Caco-2 (cell line): ENCODE measurements around the gene SLC38A8. TPM values are rescaled to one million over a fixed set of nuclear protein-coding genes. Genes with fewer than 3 reads are reported as not detected.

Experiments used
- BruUV-seq: library from RNA; stranded (reverse); fragments of 400-500 nt; replicated peaks from 2 replicates; lab custom pipeline; 2021; lab: Mats Ljungman, UMichigan
- CTCF ChIA-PET: fragments of 300-600 bp; sonication (Branson Sonifier 250); formaldehyde crosslinking; loops from one replicate; lab custom pipeline; 2022; ENCODE audit warnings: antibody characterized with exemption; lab: Charles Lee
- POLR2A ChIA-PET: fragments of 300-600 bp; sonication (Branson Sonifier 250); formaldehyde crosslinking; loops from one replicate; lab custom pipeline; 2022; ENCODE audit warnings: antibody characterized with exemption; lab: Charles Lee
- DNase-seq, 2 experiments: peaks; one replicate each; pipeline versions ENCODE4 v3.0.0 to v3.0.0-alpha.2; 2020 to 2022
- H3K27me3 ChIP-seq: replicated peaks from 2 replicates; pipeline ENCODE4 v1.6.0; 2011; ENCODE audit warnings: low read length; ENCODE audit not compliant: control insufficient read depth, insufficient read depth
- H3K36me3 ChIP-seq: 2 replicates; pipeline ENCODE4 v1.5.1; 2011; ENCODE audit warnings: low read length; ENCODE audit not compliant: control insufficient read depth, insufficient read depth
- H3K4me1 ChIP-seq: fragments of 250-450 bp; sonication (Bioruptor Pico); 2 replicates; pipeline ENCODE4 v1.5.1; 2020; ENCODE audit warnings: mild to moderate bottlenecking
- H3K4me3 ChIP-seq: 2 replicates; pipeline ENCODE4 v1.5.1; 2011; ENCODE audit warnings: low read depth, mild to moderate bottlenecking, control low read depth, low read length
- H3K9me3 ChIP-seq: fragments of 250-450 bp; sonication (Bioruptor Pico); 2 replicates; pipeline ENCODE4 v1.5.1; 2020; ENCODE audit warnings: mild to moderate bottlenecking, moderate library complexity
- H3K27ac Mint-ChIP-seq: one replicate; pipeline ENCODE4 v1.8.0; 2022; ENCODE audit warnings: mixed read lengths; ENCODE audit not compliant: unreplicated experiment
- H3K27me3 Mint-ChIP-seq: one replicate; pipeline ENCODE4 v1.8.0; 2022; ENCODE audit warnings: mixed read lengths; ENCODE audit not compliant: insufficient read depth, unreplicated experiment
- H3K36me3 Mint-ChIP-seq: one replicate; pipeline ENCODE4 v1.8.0; 2022; ENCODE audit warnings: mild to moderate bottlenecking, mixed read lengths; ENCODE audit not compliant: insufficient read depth, unreplicated experiment
- H3K4me1 Mint-ChIP-seq: one replicate; pipeline ENCODE4 v1.8.0; 2022; ENCODE audit warnings: low read depth, mixed read lengths; ENCODE audit not compliant: unreplicated experiment
- H3K4me3 Mint-ChIP-seq: one replicate; pipeline ENCODE4 v1.8.0; 2022; ENCODE audit warnings: mild to moderate bottlenecking, moderate library complexity, mixed read lengths; ENCODE audit not compliant: unreplicated experiment
- H3K9me3 Mint-ChIP-seq: one replicate; pipeline ENCODE4 v1.8.0; 2022; ENCODE audit warnings: mixed read lengths; ENCODE audit not compliant: unreplicated experiment
- intact Hi-C: fragments of 100-400 bp; cut with micrococcal nuclease; formaldehyde crosslinking; loops from one replicate; pipeline ENCODE4 v1.10.0; 2022; ENCODE audit not compliant: unreplicated experiment
- total RNA-seq: library from RNA; stranded (reverse); gene quantifications from 2 replicates; pipeline ENCODE4 v1.2.3, GENCODE V29; 2022
- TF ChIP-seq, protein P1 (sequence below), 2 experiments: fragments of 200-600 bp in 1 of 2; IDR thresholded peaks; 1 replicate in 1 of 2; 2 replicates in 1 of 2; pipeline versions ENCODE4 v1.5.1 to v1.8.0; 2011 to 2022; ENCODE audit warnings: antibody characterized with exemption in 1 of 2, control low read depth in 1 of 2, inconsistent platforms in 1 of 2, low read depth in 1 of 2, low read length in 1 of 2, mild to moderate bottlenecking in 1 of 2, moderate library complexity in 1 of 2; ENCODE audit not compliant: insufficient read depth in 1 of 2, severe bottlenecking in 1 of 2, unreplicated experiment in 1 of 2

SLC38A8 gene
- total RNA-seq, 1 experiment from 2014 or later: 0.79 TPM

DNA sequence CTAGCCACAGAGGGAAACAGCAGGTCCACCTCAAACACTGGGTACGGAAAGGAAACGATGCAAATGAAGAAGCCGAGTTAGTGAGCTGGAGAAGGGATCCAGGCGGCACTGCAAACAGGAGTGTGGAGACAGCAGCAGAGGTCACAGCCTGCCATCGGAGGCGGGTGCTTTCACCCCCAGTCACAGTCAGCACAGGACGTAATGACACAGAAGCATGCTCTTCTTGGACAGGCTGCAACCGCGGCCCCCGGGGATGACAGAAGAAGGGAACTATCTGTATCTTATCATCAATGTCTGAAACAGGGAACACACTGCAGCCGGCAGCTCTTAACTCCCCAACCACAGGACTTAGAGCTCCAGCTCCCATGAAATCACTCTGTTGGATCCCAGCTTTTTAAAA lies 16.1 kb upstream of the SLC38A8 start:
- intact Hi-C loops: no loop called here
- no peaks in the 10 kb centered on the region for H3K27me3 Mint-ChIP-seq
- H3K4me1 Mint-ChIP-seq: no peaks in the 10 kb centered on the region
- ChIA-PET POLR2A (no interaction called here), CTCF (no interaction called here)
- H3K9me3 Mint-ChIP-seq: no peaks in the 10 kb centered on the region
- peaks cover 12% of the 10 kb centered on the region for H3K36me3 ChIP-seq
- H3K36me3 Mint-ChIP-seq: peaks cover 79% of the 10 kb centered on the region
- no peaks in the 10 kb centered on the region for H3K27me3 ChIP-seq
- 0 out of 2 replicates have a peak, but pooled peaks cover 7% of the 10 kb centered on the region for H3K4me1 ChIP-seq
- no TSS peak for BruUV-seq
- no peak overlapping the region for H3K27ac Mint-ChIP-seq
- DNase-seq: no peak
- no peak overlapping the region for H3K4me3 Mint-ChIP-seq
- TF ChIP-seq, protein P1, sequence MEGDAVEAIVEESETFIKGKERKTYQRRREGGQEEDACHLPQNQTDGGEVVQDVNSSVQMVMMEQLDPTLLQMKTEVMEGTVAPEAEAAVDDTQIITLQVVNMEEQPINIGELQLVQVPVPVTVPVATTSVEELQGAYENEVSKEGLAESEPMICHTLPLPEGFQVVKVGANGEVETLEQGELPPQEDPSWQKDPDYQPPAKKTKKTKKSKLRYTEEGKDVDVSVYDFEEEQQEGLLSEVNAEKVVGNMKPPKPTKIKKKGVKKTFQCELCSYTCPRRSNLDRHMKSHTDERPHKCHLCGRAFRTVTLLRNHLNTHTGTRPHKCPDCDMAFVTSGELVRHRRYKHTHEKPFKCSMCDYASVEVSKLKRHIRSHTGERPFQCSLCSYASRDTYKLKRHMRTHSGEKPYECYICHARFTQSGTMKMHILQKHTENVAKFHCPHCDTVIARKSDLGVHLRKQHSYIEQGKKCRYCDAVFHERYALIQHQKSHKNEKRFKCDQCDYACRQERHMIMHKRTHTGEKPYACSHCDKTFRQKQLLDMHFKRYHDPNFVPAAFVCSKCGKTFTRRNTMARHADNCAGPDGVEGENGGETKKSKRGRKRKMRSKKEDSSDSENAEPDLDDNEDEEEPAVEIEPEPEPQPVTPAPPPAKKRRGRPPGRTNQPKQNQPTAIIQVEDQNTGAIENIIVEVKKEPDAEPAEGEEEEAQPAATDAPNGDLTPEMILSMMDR (IDR thresholded peaks at IDR 0.05; ENCODE audit: insufficient read depth in 1 of 2, low read depth in 1 of 2, low read length in 1 of 2, severe bottlenecking in 1 of 2, unreplicated experiment in 1 of 2): no peak
- no peaks in the 10 kb centered on the region for H3K9me3 ChIP-seq
- H3K4me3 ChIP-seq: no peak overlapping the region

DNA sequence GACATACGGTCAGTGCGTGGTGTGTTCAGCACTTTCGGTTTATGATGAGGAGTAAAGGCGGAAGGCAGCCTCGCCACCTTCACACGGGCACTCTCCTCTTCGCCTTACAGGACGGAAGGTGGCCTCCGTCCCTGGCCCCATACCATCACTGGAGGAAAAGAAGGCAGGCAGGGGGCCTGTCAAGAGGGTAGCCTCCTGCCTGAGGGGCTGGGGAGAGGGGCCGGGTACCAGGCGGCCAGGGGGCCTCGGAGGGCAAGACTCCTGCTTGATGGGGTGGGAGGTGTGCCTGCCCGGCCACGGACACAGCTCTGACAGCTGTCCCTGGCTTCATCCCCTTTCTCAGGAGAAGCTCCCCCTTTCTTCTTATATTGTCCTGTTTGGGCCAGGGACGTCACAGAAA lies 15.6 kb upstream of the SLC38A8 start:
- Histone ChIP-seq H3K4me3 (no peak overlapping the region), H3K4me1 (0 out of 2 replicates have a peak, but pooled peaks cover 7% of the 10 kb centered on the region), H3K36me3 (peaks cover 12% of the 10 kb centered on the region), H3K9me3 (no peaks in the 10 kb centered on the region), H3K27me3 (no peaks in the 10 kb centered on the region)
- CTCF ChIA-PET: no interaction called here
- H3K36me3 Mint-ChIP-seq: peaks cover 79% of the 10 kb centered on the region
- no peaks in the 10 kb centered on the region for H3K9me3 Mint-ChIP-seq
- H3K27me3 Mint-ChIP-seq: no peaks in the 10 kb centered on the region
- H3K27ac Mint-ChIP-seq: no peak overlapping the region
- intact Hi-C loops: no loop called here
- POLR2A ChIA-PET: no interaction called here
- TF ChIP-seq, protein P1 (IDR thresholded peaks at IDR 0.05; ENCODE audit: insufficient read depth in 1 of 2, low read depth in 1 of 2, low read length in 1 of 2, severe bottlenecking in 1 of 2, unreplicated experiment in 1 of 2): no peak
- DNase-seq: no peak
- H3K4me3 Mint-ChIP-seq: no peak overlapping the region
- no TSS peak for BruUV-seq
- no peaks in the 10 kb centered on the region for H3K4me1 Mint-ChIP-seq

DNA sequence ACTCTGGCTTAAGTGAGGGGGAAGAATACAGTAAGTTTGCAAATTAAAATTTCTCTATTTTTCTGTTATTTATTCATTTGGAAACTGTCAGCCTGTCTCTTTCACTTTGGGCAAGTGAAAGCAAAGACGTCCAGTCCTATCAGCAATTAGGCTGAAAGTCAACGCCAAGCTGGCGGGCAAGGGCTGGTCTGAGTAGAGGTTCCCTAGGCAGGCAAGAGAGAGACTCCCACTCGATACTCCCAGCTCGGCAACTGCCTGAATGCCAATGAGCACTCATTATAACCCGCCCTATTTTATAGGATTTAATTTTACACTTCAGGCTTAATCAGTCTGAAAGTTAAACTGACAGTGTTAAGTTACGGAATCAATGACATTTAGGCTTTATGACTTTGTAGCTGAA lies 14.3 kb upstream of the SLC38A8 start:
- Histone ChIP-seq H3K27me3 (no peaks in the 10 kb centered on the region), H3K4me1 (no peaks in the 10 kb centered on the region), H3K9me3 (no peaks in the 10 kb centered on the region), H3K4me3 (no peak overlapping the region), H3K36me3 (peaks cover 10% of the 10 kb centered on the region)
- Mint-ChIP-seq H3K4me1 (no peaks in the 10 kb centered on the region), H3K4me3 (no peak overlapping the region), H3K27ac (no peak overlapping the region), H3K36me3 (peaks cover 78% of the 10 kb centered on the region), H3K27me3 (no peaks in the 10 kb centered on the region), H3K9me3 (no peaks in the 10 kb centered on the region)
- POLR2A ChIA-PET: no interaction called here
- DNase-seq: no peak
- intact Hi-C loops: no loop called here
- TF ChIP-seq, protein P1 (IDR thresholded peaks at IDR 0.05; ENCODE audit: insufficient read depth in 1 of 2, low read depth in 1 of 2, low read length in 1 of 2, severe bottlenecking in 1 of 2, unreplicated experiment in 1 of 2): no peak
- CTCF ChIA-PET: no interaction called here
- no TSS peak for BruUV-seq
